NCI-H2107 (cell line): ENCODE measurements around the gene SAP30.

Experiments used
- DNase-seq: peaks from one replicate; lab custom pipeline; 2025; lab: John Stamatoyannopoulos, UW

Gene SAP30, protein sequence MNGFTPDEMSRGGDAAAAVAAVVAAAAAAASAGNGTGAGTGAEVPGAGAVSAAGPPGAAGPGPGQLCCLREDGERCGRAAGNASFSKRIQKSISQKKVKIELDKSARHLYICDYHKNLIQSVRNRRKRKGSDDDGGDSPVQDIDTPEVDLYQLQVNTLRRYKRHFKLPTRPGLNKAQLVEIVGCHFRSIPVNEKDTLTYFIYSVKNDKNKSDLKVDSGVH

DNA sequence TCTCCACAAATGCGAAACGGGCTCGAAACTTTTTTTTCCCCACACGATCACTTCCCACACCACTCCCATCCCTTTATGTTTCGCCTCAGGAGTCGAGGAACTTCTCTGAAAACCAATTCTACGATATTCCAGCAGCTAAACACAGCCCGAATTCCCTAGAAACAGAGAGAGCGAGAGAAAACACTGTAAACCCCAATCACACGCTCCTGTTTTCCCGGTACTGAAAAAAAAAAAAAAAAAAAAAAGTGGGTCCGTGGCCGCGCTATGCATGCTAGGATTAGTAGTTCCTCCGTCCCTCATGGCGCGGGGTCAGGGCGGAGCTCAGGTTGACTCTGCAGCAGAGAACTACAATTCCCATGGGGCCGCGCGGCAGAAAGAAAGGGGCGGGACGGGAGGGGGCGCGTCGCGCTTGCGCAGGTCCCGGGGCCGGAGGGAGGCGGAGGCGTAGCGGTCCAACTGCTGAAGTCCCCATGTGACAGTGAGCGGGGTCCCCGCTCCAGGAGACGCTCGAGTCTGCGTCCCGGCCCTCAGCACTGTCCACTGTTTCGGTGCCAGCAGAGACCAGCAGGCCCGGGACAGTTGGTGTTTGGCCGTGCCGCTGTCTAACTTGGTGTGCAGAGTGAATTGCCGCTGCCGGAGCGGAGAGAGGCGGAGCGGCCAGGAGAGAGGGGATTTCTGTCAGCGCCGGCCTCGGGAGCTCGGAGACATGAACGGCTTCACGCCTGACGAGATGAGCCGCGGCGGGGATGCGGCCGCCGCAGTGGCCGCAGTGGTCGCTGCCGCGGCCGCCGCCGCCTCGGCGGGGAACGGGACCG is at the start of gene SAP30:
SAP30 (plus strand) TSS at position 478 of the 815 bp plus-strand sequence; CDS start at position 707, 229 bp downstream.
- DNase-seq, result peak; percentile 81

DNA sequence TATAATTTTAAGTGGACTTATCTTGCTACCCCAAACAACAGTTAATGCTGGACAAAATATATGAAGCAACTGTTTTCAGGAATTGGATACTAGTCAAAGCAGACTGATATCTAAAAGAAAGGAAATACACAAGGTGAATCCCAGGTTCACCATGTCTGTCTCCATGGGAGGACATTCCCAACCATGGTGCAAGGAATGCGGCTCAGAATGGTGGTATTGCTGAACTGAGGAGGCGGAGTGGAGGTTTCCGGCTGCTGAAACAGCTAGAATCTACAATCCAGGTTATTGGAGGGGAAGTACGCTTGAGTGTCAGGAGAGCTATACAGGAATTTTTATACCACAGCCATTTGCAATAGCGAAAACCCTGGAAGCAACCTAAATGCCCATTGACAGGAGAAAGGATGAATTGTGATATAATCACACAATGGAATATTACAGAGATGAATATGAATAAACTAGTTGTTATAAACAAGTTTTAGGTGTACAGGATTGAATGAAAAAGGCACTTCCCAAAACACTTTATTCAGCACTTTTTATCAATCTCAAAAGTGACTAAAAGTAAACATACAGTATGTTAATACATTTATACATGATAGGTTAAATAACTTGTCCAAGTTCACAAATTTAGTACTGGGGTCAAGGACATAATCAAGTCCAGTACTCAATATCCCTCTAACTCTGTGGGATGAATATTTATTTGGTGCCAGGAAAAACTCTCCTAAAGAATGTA is 45.6 kb upstream of the SAP30 start:
- no peak for DNase-seq

DNA sequence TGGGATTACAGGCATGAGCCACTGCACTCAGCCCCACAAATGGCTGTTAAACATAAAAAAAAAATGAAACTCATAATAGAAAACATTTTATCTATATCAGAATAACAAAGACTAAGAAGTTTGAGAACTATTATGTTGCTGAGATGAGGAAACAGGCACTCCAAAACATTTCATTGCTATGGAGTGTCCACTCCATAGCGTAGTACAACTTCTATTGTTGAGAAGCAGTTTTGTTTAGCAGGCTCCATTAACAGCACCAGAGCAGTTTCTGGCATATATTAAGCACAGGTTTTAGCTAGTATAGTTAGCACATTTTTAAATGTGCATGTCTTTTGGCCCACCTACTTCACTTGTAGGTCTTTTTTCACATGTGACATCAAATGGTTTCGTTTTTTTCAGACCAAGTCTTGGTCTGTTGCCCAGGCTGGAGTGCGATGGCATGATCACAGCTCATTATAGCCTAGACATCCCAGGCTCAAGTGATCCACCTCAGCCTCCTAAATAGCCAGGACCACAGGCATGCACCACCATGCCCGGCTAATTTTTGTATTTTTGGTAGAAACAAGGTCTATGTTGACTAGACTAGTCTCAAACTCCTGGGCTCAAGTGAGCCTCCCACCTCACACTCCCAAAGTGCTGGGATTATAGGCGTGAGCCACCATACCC is 42.4 kb upstream of the SAP30 start:
- DNase-seq, result no peak

DNA sequence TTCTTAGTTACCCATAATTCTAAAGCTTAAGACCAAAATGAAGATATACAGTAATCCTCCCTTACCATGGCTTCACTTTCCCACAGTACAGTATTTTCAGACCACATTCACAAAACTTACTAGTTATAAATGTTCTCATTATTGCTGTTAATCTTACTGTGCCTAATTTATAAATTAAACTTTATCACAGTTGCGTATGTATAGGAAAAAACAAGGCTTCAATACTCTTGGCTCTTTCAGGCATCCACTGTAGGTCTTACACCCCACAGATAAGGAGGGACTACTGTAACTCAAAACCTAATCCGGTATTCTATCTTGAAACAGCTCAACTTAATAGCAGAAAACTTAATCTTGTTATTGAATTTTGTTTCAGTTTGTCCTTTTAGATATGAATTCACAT is 40.2 kb upstream of the SAP30 start:
- DNase-seq, result no peak

DNA sequence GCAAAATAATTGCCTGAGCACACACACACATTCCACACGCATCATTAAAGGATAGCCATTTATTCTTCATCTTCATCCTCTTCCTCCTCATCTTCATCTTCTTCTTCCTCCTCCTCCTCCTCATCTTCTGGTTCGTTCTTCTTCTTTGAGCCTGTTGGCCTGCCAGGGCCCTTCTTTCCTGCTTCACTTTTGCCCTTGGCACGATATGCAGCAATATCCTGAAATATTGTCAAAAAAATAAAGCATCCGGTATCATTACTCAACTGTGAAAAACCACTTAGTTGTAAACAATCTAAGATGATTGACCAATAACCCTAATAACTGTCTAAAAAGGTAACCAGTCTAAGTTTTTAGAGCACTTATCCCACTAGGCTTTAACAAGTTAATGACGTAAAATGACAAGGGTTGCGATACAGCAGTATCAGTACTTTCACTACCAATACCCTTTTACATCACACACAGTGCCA is 38.7 kb upstream of the SAP30 start:
- no peak for DNase-seq

DNA sequence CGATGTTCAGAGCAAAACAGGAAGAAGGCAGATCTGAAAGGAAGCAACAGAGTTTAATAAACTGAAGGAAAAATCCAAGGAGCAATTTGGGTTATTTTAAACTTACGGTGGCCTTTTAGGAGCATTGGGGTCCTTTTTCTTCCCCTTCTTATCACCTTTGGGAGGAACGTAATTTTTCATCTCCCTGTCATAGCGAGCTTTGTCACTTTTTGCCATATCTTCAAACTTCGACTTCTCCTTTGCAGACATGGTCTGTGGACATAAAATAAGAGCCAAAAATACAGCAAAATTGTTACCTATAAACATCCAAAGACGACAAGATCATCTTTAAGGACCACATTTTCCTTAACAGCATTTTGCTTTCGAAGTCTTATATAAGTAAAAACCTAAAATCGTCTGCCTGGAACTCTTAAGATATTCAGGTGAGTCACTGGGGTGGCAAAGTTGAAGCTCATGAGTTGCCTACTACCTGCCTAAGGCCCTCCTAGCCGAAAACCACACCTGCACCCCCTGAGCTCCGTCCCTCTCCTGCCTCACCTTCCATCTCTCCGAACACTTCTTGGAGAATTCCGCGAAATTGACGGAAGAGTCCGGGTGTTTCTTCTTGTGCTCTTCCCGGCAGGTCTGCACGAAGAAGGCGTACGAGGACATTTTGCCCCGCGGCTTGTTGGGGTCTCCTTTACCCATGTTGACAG is 37.6 kb upstream of the SAP30 start:
- no peak for DNase-seq

DNA sequence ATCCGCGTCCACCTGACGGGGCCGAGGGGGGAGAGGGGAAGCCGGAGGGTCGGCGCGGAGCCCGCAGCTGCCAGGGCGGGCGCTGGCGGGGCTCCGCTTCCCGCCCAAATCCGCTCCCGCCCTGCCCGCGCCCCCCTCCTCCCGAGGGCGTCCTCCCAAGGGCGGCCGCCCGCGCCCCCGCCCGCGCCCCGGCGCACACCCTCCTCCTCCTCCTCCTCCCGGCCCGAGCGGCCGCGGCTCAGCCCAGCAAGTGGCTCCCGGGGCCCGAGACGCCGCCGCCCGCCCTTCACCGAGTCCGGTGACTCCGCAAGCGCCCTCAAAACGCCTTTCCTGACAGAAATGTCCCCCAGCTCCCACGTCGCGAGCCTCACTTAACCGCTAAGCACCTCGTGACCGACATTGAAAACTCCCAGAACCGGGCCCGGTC is 37.1 kb upstream of the SAP30 start:
- no peak for DNase-seq

DNA sequence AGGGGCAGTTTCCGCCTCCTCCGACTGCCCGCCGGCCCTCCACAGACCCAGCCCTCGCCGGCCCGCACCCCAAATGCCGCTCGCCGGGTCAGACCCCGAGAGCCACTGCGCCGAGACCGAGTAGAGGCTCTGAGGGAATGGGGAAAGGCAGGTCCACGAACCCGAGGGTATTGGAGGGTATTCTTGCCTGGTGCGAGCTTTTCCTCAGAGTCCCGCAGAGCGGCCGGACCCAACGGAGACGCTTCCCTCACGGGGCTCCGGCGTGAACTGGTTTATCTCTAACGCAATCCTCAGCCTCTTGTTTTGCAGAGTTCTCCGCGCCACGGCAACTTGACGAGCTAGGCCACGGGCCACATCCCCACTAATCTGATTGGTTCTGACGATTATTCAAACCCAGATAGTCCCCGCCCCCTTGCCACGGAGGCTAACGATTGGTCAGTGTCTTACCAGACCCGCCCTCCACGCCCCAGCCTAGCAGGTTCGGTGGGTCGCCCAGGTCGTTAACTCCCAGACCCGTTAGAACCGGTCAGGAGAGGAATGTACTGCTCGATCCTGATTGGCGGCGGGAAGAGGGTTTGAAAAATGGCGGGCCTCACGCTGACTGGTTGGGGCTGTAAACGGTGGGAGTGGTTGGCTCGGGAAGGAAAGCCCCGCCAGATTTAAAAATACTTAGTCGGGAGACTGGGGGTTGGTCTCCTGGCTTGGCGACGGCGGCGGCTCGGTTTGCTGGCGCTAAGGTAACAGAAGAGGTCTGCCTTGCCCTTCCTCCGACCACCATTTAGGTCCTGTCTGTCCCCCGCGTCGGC is 36.5 kb upstream of the SAP30 start, which contains the start of gene HMGB2:
HMGB2 (minus strand) TSS at position 274 of the 806 bp plus-strand sequence. CDS start 709 bp downstream, outside the sequence.
- peak; percentile 94 for DNase-seq

DNA sequence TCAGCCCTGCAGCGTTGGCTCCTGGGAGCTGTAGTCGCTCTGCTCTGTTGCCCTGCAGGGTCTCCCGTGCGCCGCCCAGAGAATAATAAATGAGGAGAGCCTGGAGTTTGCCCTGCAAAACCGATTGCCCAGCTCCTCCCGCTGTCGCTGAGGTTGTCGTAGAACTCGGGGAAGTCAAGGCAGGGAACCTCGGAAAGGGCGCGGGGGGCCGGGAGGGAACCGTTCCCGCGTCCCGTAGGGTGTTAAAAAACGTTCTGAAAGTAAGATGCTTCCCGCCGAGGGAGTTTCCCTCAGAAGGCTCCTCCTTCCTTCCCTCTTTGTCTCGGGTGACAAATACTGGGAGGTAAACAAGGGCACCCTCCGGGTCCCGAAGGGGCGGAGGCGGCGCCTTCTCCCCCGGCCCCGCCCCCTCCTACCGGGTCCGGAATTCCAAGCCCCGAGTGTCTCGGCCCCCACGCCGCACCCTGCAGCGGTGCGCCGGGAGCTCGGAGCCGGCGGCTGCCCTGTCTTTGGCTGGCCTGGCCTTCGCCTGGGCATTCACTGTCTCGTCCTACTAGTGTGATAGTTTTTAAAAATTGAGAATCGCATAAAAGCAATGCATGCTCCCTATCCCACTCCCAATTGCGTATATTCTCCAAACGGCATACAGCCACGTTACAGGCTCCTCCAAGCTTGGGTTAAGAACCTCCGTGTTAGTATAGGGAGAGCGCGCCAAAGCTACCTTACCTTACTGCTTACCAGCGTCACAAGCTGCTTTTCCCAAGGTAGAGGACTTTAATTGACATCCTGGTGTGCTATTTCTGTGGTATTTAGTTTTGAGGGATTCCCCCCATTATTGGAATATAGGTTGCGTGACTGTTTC is 35.6 kb upstream of the SAP30 start:
- DNase-seq, result peak; percentile 75

DNA sequence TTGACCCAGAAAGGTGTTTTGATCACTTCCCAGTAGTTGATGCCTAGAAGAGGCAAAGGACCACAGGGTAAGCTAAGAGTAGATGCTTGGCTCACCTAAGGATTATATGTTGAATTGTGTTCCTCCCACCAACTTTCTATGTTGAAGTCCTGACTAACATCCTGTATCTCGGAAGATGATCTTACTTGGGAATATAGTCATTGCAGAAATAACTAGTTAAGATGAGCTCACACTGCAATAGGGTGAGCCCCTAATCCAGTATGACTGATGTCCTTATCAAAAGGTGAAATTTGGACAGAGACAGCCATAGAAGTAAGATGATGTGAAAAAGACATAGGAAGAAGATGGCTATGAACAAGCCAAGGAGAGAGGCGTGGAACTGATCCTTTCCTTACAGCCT is 33.3 kb upstream of the SAP30 start:
- no peak for DNase-seq

DNA sequence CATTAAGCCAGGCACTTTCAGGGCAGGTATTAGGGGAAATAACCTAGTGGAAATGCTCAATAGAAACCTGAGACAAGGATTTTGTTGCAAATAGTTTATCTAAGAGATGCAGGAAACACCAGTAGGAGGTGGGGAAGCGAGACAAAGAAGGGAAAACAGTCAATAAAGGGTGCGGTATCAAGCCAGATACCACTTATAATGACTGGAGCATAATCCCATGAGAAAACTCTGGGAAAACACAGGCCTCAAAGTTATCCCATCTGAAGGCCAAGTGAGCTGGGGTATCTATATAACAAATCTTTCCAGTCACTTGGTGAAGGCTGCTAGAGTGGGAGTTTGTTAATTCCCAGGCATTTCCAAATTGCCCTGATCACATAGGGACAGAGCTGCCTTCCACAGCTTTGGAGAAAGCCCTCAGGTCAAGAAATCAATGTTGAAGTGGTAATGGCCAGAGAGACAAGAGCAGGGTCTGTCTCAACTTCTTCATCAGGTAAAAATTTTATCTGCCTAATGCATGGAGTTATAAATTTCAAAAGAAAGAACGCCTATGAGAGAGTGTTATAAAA is 26.8 kb upstream of the SAP30 start:
- DNase-seq, result no peak

DNA sequence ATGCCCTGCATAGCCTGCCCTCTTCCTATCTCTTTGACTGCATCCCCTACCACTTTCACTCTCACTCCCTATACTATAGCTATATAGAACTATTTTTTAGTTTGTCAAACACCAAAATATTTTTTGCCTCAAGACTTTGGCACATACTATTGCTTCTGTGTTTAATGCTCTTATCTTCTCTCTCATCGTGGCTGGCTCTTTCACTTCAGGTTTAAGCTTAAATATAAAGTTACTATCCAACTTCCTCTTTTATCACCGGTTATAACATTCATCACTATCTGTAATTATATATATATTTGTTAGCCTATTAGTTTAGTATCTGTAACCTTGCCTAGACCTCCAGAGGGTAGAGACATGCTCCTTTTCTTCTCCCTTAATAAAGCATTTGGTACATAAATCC is 25.1 kb upstream of the SAP30 start:
- no peak for DNase-seq

DNA sequence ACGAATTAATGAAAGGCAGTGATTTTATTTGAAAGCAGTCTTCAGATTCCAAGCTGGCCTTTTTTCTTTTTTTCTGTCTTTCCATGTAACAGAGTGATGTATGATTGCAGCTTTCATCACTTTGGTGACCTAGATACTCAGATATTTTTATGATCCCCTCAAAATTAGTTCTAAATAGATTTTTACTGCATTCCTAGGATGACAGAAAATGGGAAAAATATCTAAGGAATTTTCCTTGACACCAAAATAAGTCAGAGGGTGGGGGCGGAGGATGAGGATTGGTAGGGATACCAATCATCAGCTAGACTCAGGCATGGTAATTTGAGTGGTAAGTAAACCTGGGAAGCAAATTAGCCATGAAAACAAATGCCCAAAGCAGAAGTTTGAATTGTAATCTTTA is 24.7 kb upstream of the SAP30 start:
- no peak for DNase-seq

DNA sequence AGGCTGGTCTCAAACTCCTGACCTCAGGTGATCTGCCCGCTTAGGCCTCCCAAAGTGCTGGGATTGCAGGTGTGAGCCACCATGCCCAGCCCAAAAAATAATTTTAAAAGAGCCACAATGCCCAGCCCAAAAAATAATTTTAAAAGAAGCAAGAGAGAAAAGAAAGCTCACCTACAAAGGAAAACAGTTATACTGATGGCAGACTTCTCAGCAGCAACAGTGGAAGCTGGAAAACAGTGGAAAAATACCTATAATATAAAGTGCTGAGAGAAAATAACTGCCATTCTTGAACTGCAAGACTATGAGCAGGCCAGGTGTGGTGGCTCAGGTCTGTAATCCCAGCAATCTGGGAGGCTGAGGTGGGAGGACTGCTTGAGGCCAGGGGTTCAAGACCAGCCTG is 23.3 kb upstream of the SAP30 start:
- DNase-seq, result no peak

DNA sequence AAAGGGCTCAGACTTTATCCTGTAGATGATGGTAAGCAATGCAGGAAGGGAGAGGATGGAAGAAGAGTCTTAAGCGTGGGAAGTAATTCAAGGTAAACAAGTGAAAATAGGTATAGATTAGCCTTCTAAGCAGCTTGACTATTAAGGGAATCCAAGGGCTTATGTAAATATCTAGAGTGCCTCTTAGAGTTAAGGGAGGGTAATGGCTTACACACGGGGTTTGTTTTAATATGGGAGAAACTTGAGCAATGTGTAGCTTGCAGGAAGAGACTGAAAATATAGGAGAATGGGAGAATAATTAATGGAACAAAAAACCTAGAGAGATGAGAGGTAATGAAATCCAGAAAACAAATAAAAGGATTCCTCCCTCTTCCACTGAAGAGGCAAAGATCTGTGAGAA is 12.8 kb upstream of the SAP30 start:
- DNase-seq, result no peak

DNA sequence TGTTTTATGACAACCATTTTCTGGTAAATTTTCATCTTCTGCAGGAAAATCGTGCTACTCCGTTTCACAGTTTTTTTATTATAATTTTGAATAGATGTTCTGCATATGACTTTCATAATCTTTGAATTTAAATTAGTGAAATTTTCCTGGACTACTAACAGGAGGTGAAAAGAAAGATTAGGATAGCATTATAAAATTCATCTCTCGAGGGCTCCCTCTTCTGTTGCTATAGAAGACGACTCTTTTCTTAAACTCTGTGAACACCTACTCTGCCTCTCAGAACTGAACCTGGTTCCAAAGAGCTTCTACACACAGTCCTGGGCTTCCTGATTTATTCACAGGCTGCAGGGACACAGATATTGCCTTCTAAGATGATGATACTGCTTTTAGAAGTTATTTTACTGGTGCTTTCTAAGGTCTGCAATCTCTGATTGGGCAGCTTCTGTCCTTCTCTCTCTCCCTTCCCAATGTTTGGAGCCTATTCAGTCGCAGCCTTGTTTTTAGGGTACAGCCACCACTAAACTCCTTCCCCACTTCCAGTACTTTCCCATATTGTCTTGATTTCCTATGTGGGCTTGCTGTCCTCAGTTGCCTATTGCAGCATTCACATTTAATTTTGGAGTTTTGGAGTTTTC is 10.1 kb upstream of the SAP30 start:
- no peak for DNase-seq

DNA sequence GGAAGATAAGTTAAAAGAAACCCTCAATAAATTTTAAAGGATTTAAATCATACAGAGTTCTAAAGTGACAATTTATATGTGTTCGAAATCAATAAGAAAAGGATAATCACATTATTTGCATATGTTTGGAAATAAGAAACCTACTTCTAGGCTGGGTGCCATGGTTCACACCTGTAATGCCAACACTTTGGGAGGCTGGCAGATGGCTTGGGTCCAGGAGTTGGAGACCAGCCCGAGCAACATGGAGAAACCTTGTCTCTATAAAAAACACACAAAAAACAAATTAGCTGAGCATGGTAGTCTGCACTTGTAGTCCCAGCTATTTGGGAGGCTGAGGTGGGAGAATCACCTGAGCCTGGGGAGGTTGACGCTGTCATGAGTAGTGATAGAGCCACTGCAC is 8.1 kb upstream of the SAP30 start:
- no peak for DNase-seq

DNA sequence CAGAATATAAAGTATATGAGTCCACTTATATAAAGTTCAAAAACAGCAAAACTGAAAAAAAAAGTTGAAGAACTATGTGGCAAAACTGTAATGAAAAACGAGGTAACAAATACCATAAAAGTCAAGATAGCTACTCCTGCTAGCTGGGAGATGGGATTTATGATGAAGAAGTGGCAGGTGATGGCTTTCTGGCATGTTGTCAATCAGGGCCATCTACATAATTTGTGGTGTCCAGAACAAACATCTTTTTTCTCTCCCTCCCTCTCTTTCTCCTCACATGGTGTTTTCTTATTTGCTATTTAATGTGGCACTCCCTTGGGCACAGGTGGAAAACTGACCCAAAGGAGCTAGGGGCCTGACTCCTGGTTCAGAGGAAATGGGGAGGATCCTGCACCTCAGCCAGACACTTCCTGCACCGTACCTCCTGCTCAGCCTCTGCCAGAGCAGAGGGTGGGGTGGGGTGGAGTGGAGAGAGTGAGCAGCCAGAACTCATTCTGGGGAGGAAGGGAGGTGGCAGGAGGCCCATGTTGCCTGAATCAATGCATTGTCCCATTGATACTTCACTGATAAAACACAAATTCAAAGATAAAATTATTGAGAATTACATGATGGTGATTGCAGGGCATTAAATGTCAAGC is 5.3 kb upstream of the SAP30 start:
- DNase-seq, result no peak
